ENCODE data around the gene SKAP1.
"Not testable (repeated sequence)": the region's sequence is repeated elsewhere in the genome, so short reads cannot be mapped to it uniquely, and the experiment has no call there.

The SKAP1 gene

GRCh38 chr17:48444516-48445247, 14.7 kb upstream of the SKAP1 start:
- DNase-seq, result no peak

GRCh38 chr17:48443712-48444111, 13.7 kb upstream of the SKAP1 start:
- DNase-seq, result no peak

GRCh38 chr17:48442819-48443218, 12.8 kb upstream of the SKAP1 start:
- DNase-seq, result no peak

DNA sequence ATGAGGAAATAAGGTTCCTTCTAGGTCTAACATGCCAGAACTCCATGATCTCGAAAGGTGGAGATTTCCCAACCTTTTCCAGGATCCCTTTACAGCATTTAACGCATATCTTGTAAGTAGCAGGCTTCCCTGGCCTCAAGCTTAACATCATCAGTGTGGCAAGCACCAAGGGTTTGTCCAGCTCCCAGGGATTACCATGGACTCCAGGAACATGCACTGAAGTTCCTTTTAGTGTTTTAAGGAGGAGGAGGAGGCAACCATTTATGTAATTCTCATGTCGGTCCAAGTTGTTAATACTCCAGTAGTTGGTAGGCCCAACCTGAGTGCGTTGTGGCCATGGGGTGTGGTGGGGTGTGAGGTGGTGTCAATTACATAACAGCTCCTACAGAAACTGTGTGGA, 11.8 kb upstream of the SKAP1 start:
- no peak for DNase-seq

GRCh38 chr17:48441231-48441711, 11.3 kb upstream of the SKAP1 start:
- no peak for DNase-seq

GRCh38 chr17:48440669-48441068, 10.7 kb upstream of the SKAP1 start:
- DNase-seq, result no peak

- no peak for DNase-seq
Measured at GRCh38 chr17:48439875-48440505, 10.0 kb upstream of the SKAP1 start.

GRCh38 chr17:48439110-48439850, 9.3 kb upstream of the SKAP1 start:
- no peak for DNase-seq

GRCh38 chr17:48438516-48439061, 8.6 kb upstream of the SKAP1 start:
- DNase-seq, result no peak

DNA sequence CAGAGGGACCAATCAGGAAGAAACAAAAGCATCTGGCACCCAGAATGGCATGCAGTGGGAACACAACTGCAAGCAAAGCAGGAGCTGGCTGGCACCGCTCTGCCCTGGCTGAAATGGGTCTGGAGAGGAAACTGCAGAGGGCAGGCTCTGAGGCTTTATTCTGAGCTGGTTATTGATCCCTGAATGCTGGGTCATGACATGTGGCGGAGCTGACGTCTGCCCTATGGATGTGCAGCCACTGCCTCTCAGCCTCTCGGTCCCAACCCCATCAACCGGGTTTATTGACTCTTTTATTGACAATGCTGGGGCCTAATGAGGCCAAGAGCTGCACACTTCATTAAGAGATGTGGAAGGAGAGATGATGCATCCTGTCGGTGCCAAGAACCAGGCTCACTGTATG, 3.9 kb upstream of the SKAP1 start:
- no peak for DNase-seq

GRCh38 chr17:48432820-48433775, 3.1 kb upstream of the SKAP1 start:
- no peak for DNase-seq

- no peak for DNase-seq
Measured at GRCh38 chr17:48429156-48429555, 858 bp downstream of the SKAP1 start.

DNA sequence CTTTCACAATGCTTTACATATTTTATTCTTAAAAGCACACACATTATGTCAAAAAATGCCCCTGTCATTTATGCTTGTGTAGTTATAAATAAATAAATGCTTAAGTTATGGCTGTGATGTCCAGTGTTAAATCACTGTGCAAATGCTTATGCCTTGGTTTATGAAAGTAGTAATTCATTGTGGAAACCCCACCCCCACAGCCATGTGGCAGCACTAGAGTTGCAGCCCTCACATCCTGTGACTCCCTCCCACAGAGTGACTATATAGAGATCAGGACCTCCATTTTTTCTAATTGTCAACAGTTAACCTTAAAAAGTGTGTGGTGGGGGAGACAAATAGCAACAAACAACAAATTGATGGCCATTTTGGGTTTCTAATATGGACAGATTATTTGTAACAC, 2.4 kb downstream of the SKAP1 start:
- no peak for DNase-seq

- DNase-seq, result no peak
Measured at GRCh38 chr17:48426761-48427500, 3.1 kb downstream of the SKAP1 start.

DNA sequence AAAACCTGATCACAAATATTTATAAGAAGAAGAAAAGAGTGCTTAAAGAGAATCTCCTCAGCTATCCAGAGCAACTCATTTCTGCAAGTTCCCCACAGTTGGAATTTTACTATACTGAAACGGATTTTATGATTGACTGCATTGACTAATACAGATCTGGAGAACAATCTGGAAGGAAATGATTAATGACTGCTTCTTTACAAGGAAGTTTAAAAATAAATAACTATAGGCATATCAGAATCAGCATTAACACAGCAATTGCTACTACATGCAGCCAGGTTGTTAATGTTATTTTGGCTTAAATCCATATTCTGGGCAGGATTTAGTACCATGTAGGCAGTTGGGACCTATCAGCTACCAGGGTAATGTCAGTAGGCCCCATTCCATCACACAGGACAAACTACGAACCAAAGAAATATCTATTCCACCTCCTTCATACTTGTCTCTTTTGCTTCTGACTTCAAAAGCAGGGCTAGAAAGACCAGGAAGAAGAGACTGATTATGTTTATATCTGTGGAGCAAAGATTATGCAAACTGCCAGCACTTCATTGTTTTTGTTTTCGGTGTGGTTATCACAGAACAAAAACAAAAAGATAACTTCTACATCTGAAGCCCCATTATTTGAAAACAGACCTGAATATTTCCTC, 3.9 kb downstream of the SKAP1 start:
- DNase-seq, result no peak

GRCh38 chr17:48422060-48422459, 8.0 kb downstream of the SKAP1 start:
- not testable (repeated sequence) for DNase-seq

- DNase-seq, result no peak
Measured at GRCh38 chr17:48420823-48421222, 9.2 kb downstream of the SKAP1 start.

GRCh38 chr17:48416971-48417370, 13.0 kb downstream of the SKAP1 start:
- DNase-seq, result no peak

DNA sequence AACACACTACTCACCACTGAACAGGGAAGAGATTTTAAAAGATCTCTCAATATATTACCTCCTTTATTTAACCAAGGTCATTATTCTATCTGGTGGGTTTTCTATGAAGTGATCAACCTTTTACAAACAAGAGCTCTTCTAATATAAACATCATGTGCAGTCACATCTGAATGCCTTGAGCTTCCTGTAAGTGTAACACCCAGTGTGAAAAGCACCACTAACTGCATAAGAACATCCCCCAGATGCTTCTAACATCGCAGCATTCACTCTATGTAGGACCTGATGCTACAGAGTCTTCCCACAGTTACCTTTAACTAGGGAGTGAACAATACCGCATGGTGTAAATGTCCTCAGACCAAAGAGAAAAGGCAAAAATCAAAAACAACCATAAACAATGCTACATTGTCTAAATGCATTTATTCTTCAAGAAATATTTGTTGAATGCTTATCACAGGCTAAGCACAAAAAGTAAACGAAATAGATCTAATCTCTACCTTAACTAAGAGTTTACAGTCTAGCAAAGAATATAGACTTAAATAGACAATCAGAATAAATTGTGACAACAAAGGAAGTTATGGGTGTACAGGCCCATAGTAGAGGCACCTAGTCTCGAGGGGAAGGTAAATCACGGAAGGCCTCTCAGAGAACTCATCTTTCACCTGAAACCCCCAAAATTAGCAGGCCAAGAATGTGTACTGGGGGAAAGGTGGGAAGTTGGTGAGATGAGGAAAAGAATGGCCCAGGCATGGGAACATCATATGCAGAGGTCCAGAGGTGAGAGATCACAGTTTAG, 16.2 kb downstream of the SKAP1 start:
- DNase-seq, result no peak

GRCh38 chr17:48412841-48413240, 17.2 kb downstream of the SKAP1 start:
- no peak for DNase-seq
